Panc1 (cell line): Measurements from ENCODE around the gene CSF1R.

Experiments used
- SIN3A ChIP-seq: IDR thresholded peaks from 2 replicates; pipeline ENCODE4 v1.6.1; 2012; ENCODE audit warnings: low read depth, mild to moderate bottlenecking, low read length, moderate library complexity, borderline replicate concordance; ENCODE audit not compliant: insufficient read depth
- TF ChIP-seq, protein P1 (sequence below): fragments of 450-650 bp; IDR thresholded peaks from 2 replicates; pipeline ENCODE4 v1.5.1; 2017; ENCODE audit warnings: mild to moderate bottlenecking

DNA sequence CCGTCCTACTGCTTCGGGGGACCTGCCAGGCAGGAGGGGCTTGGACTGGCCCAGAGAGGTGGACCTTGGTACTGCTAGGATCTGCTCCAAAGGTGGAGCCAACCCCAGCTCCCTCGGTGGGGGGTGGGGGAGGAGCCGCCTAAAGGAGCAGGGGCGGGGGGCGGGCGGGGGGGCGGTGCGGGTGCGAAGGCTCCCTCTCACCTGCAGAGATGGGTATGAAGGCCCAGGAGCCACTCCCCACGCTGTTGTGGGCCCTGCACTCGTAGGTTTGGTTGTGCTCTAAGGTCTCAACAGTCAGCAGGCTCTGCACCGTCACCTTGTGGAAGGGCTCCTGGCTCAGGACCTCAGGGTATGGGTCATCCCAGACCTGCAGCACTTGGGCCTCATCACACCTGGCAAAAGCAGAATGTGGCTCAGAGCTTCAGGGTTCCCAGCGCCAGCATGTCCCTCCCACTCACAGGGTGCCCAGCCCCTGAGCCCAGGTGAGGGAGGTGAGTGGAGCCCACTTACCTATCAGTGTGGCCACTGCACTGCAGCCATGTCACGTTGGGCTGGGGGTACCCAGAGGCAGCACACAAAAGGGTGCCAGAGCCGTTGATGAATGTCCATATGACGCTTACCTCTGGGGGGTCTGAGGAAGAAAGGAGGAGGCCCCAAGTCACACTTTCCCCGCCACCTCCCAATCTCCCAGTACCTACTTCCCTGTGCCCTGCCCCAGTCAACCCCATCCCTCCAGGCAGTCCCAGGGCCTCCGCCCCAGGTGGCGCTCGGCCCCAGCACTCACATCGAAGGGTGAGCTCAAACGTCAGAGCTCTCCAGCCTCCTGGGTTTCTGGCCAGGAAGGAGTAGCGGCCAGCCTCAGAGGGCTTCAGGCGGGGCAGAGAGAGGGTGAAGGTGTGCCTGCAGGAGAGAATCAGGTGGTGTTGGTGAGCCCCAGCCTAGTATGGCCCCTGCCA, 16.4 kb downstream of the CSF1R start:
- TF ChIP-seq, protein P1, sequence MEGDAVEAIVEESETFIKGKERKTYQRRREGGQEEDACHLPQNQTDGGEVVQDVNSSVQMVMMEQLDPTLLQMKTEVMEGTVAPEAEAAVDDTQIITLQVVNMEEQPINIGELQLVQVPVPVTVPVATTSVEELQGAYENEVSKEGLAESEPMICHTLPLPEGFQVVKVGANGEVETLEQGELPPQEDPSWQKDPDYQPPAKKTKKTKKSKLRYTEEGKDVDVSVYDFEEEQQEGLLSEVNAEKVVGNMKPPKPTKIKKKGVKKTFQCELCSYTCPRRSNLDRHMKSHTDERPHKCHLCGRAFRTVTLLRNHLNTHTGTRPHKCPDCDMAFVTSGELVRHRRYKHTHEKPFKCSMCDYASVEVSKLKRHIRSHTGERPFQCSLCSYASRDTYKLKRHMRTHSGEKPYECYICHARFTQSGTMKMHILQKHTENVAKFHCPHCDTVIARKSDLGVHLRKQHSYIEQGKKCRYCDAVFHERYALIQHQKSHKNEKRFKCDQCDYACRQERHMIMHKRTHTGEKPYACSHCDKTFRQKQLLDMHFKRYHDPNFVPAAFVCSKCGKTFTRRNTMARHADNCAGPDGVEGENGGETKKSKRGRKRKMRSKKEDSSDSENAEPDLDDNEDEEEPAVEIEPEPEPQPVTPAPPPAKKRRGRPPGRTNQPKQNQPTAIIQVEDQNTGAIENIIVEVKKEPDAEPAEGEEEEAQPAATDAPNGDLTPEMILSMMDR = no peak
- no peak for TF ChIP-seq SIN3A
